K562 (cell line): ENCODE results near the gene CHMP5. TPM values are rescaled to one million over a fixed set of nuclear protein-coding genes. Genes with fewer than 3 reads are reported as not detected.

Experiments used
- ATAC-seq: fragments of 200-7000 bp; cut with Tn5 transposase; 3 replicates; pipeline ENCODE4 v1.9.1; 2020; ENCODE audit warnings: moderate library complexity
- BruUV-seq: library from RNA; stranded (reverse); fragments of 400-500 nt; replicated peaks from 2 replicates; lab custom pipeline; 2021; lab: Mats Ljungman, UMichigan
- CTCF ChIA-PET: fragments of 300-600 bp; formaldehyde crosslinking; extraction: SDS; loops from one replicate; lab custom pipeline; 2021; ENCODE audit warnings: low intra/inter-chr PET ratio; lab: Yijun Ruan, JAX
- POLR2A ChIA-PET: fragments of 300-600, 350-650 bp; sonication (Branson Sonifier 250); formaldehyde crosslinking; extraction: SDS; loops from one replicate; lab custom pipeline; 2021; ENCODE audit warnings: antibody characterized with exemption, inconsistent platforms; lab: Yijun Ruan, JAX
- DNase-seq, 4 experiments: peaks; one replicate each; pipeline versions ENCODE4 v3.0.0 to v3.0.0-alpha.2; 2011 to 2018; ENCODE audit warnings: low spot score in 3 of 4, mixed read lengths in 3 of 4; ENCODE audit errors: extremely low read depth in 1 of 4
- FAIRE-seq: peaks from 2 replicates; lab custom pipeline; 2011; peaks lifted over from hg19 to GRCh38; lab: Jason Lieb, UNC
- H2AFZ ChIP-seq: 2 replicates; pipeline ENCODE4 v1.6.0; 2011; ENCODE audit warnings: low read depth, low read length, control low read depth, inconsistent platforms
- H3K27ac ChIP-seq: fragments of 200-600 bp; 3 replicates; pipeline ENCODE4 v1.8.0; 2011; ENCODE audit warnings: low read depth, mild to moderate bottlenecking, control low read depth, inconsistent platforms, low read length, moderate library complexity, mixed read lengths; ENCODE audit errors: extremely low read depth
- H3K27me3 ChIP-seq, 2 experiments: fragments of 300-600 bp in 1 of 2; 2 replicates in 1 of 2; 3 replicates in 1 of 2; pipeline versions ENCODE4 v1.6.0 to v1.8.0; 2011; ENCODE audit warnings: inconsistent platforms in 2 of 2, low read length in 2 of 2, mild to moderate bottlenecking in 1 of 2, mixed read lengths in 1 of 2, moderate library complexity in 1 of 2; ENCODE audit not compliant: control insufficient read depth in 2 of 2, insufficient read depth in 2 of 2
- H3K36me3 ChIP-seq: fragments of 300-600 bp; 3 replicates; pipeline ENCODE4 v1.8.0; 2011; ENCODE audit warnings: mild to moderate bottlenecking, low read length, inconsistent platforms; ENCODE audit not compliant: control insufficient read depth, insufficient read depth
- H3K4me1 ChIP-seq, 2 experiments: fragments of 200-600 bp in 1 of 2; replicated peaks in 1 of 2; 2 replicates in 1 of 2; 3 replicates in 1 of 2; pipeline versions ENCODE4 v1.5.1 to v1.8.0; 2011; ENCODE audit warnings: inconsistent platforms in 2 of 2, low read length in 2 of 2, mild to moderate bottlenecking in 1 of 2, mixed read lengths in 1 of 2, moderate library complexity in 1 of 2; ENCODE audit not compliant: control insufficient read depth in 2 of 2, insufficient read depth in 2 of 2
- H3K4me2 ChIP-seq: 2 replicates; pipeline ENCODE4 v1.6.1; 2011; ENCODE audit warnings: low read length, control low read depth, inconsistent platforms, mixed read lengths; ENCODE audit not compliant: insufficient read depth
- H3K4me3 ChIP-seq: fragments of 200-600 bp; sonication (generic), shearing (Covaris generic); 2 replicates; pipeline ENCODE4 v1.5.1; 2016; ENCODE audit warnings: control low read depth, inconsistent platforms
- H3K79me2 ChIP-seq: fragments of 200-600 bp; 3 replicates; pipeline ENCODE4 v1.8.0; 2011; ENCODE audit warnings: low read length, inconsistent platforms; ENCODE audit not compliant: control insufficient read depth, insufficient read depth
- H3K9ac ChIP-seq, 2 experiments: 2 replicates each; pipeline versions ENCODE4 v1.6.0 to v1.6.1; 2011; ENCODE audit warnings: low read depth in 2 of 2, low read length in 2 of 2, control low read depth in 1 of 2, inconsistent platforms in 1 of 2, mild to moderate bottlenecking in 1 of 2, mixed read lengths in 1 of 2; ENCODE audit not compliant: insufficient read depth in 1 of 2
- H3K9me1 ChIP-seq: one replicate; pipeline ENCODE4 v1.6.0; 2011; ENCODE audit warnings: inconsistent platforms, mild to moderate bottlenecking, low read length, moderate library complexity; ENCODE audit not compliant: control insufficient read depth, insufficient read depth
- H3K9me3 ChIP-seq: replicated peaks from 2 replicates; pipeline ENCODE4 v1.5.1; 2011; ENCODE audit warnings: low read depth, low read length, inconsistent platforms; ENCODE audit not compliant: control insufficient read depth, insufficient read depth
- H4K20me1 ChIP-seq: replicated peaks from 2 replicates; pipeline ENCODE4 v1.6.1; 2011; ENCODE audit warnings: low read length, inconsistent platforms, mixed read lengths; ENCODE audit not compliant: control insufficient read depth, insufficient read depth
- CHD1 ChIP-seq: fragments of 200-600 bp; sonication (generic); IDR thresholded peaks from one replicate; pipeline ENCODE4 v1.6.1; 2012; ENCODE audit warnings: mild to moderate bottlenecking, moderate library complexity, low read length, inconsistent platforms
- DMBX1 ChIP-seq: fragments of 250-450 bp; sonication (Bioruptor Pico); IDR thresholded peaks from 2 replicates; pipeline ENCODE4 v1.8.0; 2022; ENCODE audit warnings: inconsistent platforms, mild to moderate bottlenecking, moderate library complexity, borderline replicate concordance
- E4F1 ChIP-seq: fragments of 250-450 bp; sonication (Bioruptor Pico); IDR thresholded peaks from 2 replicates; pipeline ENCODE4 v1.5.0; 2021; ENCODE audit warnings: mild to moderate bottlenecking, borderline replicate concordance
- MCM2 ChIP-seq: fragments of 450-650 bp; IDR thresholded peaks from 2 replicates; pipeline ENCODE4 v1.6.1; 2017; ENCODE audit warnings: low read depth, mild to moderate bottlenecking
- RBM22 ChIP-seq: fragments of 200-400 bp; formaldehyde crosslinking; IDR thresholded peaks from 2 replicates; pipeline ENCODE4 v1.6.1; 2018; ENCODE audit warnings: low read length, low read depth; ENCODE audit not compliant: poor library complexity, severe bottlenecking
- SAP30 ChIP-seq: fragments of 200-600 bp; sonication (generic); IDR thresholded peaks from 2 replicates; pipeline ENCODE4 v1.6.1; 2012; ENCODE audit warnings: borderline replicate concordance, low read depth, mild to moderate bottlenecking, moderate library complexity, low read length, control low read depth, inconsistent platforms; ENCODE audit not compliant: insufficient read depth, poor library complexity, severe bottlenecking
- STAT5A ChIP-seq: IDR thresholded peaks from 2 replicates; pipeline ENCODE4 v1.6.1; 2012; ENCODE audit warnings: low read length, inconsistent platforms, borderline replicate concordance
- TAF1 ChIP-seq: IDR thresholded peaks from 2 replicates; pipeline ENCODE4 v1.6.1; 2011; ENCODE audit warnings: mild to moderate bottlenecking, low read length, moderate library complexity; ENCODE audit not compliant: insufficient read depth, control insufficient read depth, severe bottlenecking; ENCODE audit errors: extremely low read depth
- WGBS: fragments of 100-300 bp; shearing (Covaris generic); methylation state at CpG from one replicate; pipeline ENCODE4 v1.1.6; 2016; ENCODE audit warnings: low coverage, mixed read lengths; ENCODE audit not compliant: insufficient coverage; ENCODE audit errors: missing lambda C conversion rate; 5-methylcytosine and 5-hydroxymethylcytosine counted together
- in situ Hi-C: fragments of 300-500 bp; cut with MboI; formaldehyde crosslinking; loops from 4 replicates; pipeline ENCODE4 v1.15.0; 2018; ENCODE audit warnings: inconsistent platforms, mixed read lengths
- intact Hi-C: fragments of 100-400 bp; cut with micrococcal nuclease; formaldehyde crosslinking; loops from 2 replicates; pipeline ENCODE4 v1.14.2; 2022
- polyA plus RNA-seq, 8 experiments: library from polyadenylated mRNA; depleted of rRNA in 4 of 8; stranded (reverse) in 5 of 8; unstranded in 3 of 8; fragments of >200 nt; fragmentation: Nextera tagmentation in 2 of 8; fragmentation: Illumina TruSeq in 1 of 8; extraction: Ambion mirVana in 2 of 8; extraction: Trizol in 1 of 8; gene quantifications; 2 replicates each; pipeline versions ENCODE4 v1.2.1 to v1.2.3, GENCODE V29; 2011 to 2014; ENCODE audit warnings: inconsistent platforms in 1 of 8, missing spikeins in 1 of 8
- total RNA-seq, 7 experiments: library from RNA; depleted of rRNA in 6 of 7; stranded (reverse); fragments of >200 nt in 6 of 7; fragmentation: Illumina TruSeq in 2 of 7; extraction: Trizol in 2 of 7; gene quantifications; 2 replicates each; pipeline versions ENCODE4 v1.2.1 to v1.2.3, GENCODE V29; 2011 to 2021; ENCODE audit warnings: low replicate concordance in 1 of 7
- TF ChIP-seq, protein P1 (sequence below): fragments of 450-650 bp; IDR thresholded peaks from 2 replicates; pipeline ENCODE4 v1.6.1; 2017; ENCODE audit warnings: antibody characterized with exemption, mild to moderate bottlenecking
- TF ChIP-seq, protein P2 (sequence below): fragments of 450-650 bp; IDR thresholded peaks from 2 replicates; pipeline ENCODE4 v1.6.1; 2016; ENCODE audit warnings: antibody characterized with exemption

The CHMP5 gene
- total and polyA plus RNA-seq, 9 of the 15 experiments (the other 6 are each of a cell fraction or from before 2014, with no cell fraction given), result 36.0 to 105 (median 54.9) TPM

DNA sequence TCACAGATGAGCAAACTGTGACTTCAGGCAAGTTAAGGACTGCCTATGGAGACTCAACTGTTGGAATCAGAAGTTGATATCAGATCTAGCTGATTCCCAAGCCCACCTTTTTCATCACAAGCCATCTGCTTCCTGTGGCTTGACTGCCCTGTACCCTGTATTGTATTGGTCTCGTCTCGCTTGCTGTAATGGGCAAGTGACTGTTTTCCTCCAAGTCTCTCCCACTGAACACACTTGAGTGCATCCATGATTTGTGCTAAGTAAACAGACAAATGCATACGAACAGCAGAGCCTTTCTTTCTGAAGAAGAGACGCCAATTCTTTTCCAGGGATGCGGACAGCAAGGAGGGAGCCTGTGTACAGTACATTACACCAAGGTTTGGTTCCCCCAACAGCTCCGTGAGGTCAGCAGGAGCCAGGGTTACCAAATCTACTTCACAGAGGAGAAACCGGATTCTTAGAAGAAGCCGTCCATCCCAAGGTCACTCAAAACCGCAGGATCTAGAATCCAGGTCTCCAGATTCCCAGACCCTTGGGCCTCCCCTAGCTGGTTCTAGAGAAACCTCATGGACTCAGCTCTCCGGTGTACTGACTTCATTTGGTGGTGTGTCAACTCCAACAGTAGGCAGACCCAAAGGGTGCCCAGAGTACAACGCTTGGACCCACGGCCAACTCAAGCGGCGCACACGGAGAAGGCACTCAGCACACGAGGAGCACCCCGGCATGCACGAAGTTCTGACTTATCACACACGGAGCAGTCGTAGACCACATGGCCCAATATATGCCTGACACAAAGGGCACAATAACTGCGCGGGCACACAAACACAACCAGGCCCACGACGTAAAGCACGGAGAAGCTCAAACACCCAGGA lies 1.5 kb upstream of the CHMP5 start:
- ATAC-seq, result peak; percentile 14
- peak overlapping the region; percentile 96 to 100 for H3K9ac ChIP-seq
- in situ Hi-C loops (no loop called here), intact Hi-C loops (loop anchor here (1.0 to 2.0 kb wide), 2 partner anchors 23 to 27 kb away; partner anchors contain the start of genes NFX1 and SPINK4)
- H3K36me3 ChIP-seq, result peaks cover 65% of the 10 kb centered on the region
- H3K4me3 ChIP-seq, result peak overlapping the region; percentile 80
- DNase-seq, result peak in 1 of 4 experiments; percentile 34
- WGBS, result under 1% methylated on average over 21 of the region's 25 CpGs
- H3K27ac ChIP-seq, result peak overlapping the region; percentile 94
- H3K79me2 ChIP-seq, result peaks cover 74% of the 10 kb centered on the region
- no peaks in the 10 kb centered on the region for H3K9me1 ChIP-seq
- peak overlapping the region; percentile 89 for H3K4me2 ChIP-seq
- no peaks in the 10 kb centered on the region for H4K20me1 ChIP-seq
- no peaks in the 10 kb centered on the region for H3K27me3 ChIP-seq
- peaks cover 5 to 28% of the 10 kb centered on the region in 2 experiments; a peak in 3 of 5 replicates for H3K4me1 ChIP-seq
- ChIA-PET CTCF (no interaction called here), POLR2A (interaction anchor here (0.6 to 2.5 kb wide), 8 partner anchors 9 to 238 kb away, joined by 3 to 23 read pairs (median 4); partner anchors contain the start of genes B4GALT1 and DNAJA1)
- no peaks in the 10 kb centered on the region for H3K9me3 ChIP-seq
- peak overlapping the region; percentile 72 for H2AFZ ChIP-seq
- BruUV-seq, result no TSS peak
- no peak for FAIRE-seq
- TF ChIP-seq DMBX1 (CRISPR knock-in tag) (no peak), TAF1 (no peak), CHD1 (peak; percentile 38), RBM22 (no peak), STAT5A (no peak), SAP30 (no peak), E4F1 (no peak), MCM2 (no peak)
- TF ChIP-seq, protein P1, sequence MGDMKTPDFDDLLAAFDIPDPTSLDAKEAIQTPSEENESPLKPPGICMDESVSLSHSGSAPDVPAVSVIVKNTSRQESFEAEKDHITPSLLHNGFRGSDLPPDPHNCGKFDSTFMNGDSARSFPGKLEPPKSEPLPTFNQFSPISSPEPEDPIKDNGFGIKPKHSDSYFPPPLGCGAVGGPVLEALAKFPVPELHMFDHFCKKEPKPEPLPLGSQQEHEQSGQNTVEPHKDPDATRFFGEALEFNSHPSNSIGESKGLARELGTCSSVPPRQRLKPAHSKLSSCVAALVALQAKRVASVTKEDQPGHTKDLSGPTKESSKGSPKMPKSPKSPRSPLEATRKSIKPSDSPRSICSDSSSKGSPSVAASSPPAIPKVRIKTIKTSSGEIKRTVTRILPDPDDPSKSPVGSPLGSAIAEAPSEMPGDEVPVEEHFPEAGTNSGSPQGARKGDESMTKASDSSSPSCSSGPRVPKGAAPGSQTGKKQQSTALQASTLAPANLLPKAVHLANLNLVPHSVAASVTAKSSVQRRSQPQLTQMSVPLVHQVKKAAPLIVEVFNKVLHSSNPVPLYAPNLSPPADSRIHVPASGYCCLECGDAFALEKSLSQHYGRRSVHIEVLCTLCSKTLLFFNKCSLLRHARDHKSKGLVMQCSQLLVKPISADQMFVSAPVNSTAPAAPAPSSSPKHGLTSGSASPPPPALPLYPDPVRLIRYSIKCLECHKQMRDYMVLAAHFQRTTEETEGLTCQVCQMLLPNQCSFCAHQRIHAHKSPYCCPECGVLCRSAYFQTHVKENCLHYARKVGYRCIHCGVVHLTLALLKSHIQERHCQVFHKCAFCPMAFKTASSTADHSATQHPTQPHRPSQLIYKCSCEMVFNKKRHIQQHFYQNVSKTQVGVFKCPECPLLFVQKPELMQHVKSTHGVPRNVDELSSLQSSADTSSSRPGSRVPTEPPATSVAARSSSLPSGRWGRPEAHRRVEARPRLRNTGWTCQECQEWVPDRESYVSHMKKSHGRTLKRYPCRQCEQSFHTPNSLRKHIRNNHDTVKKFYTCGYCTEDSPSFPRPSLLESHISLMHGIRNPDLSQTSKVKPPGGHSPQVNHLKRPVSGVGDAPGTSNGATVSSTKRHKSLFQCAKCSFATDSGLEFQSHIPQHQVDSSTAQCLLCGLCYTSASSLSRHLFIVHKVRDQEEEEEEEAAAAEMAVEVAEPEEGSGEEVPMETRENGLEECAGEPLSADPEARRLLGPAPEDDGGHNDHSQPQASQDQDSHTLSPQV, result 0 out of 2 replicates have a peak, but pooled peaks have one; percentile 13
- TF ChIP-seq, protein P2, sequence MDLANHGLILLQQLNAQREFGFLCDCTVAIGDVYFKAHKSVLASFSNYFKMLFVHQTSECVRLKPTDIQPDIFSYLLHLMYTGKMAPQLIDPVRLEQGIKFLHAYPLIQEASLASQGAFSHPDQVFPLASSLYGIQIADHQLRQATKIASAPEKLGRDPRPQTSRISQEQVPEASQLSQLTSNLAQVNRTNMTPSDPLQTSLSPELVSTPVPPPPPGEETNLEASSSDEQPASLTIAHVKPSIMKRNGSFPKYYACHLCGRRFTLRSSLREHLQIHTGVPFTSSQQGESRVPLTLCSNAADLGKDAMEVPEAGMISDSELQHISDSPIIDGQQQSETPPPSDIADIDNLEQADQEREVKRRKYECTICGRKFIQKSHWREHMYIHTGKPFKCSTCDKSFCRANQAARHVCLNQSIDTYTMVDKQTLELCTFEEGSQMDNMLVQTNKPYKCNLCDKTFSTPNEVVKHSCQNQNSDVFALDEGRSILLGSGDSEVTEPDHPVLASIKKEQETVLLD, result 0 out of 2 replicates have a peak, but pooled peaks have one; percentile 16
